GM19372 (cell line): ENCODE data around the gene BNIPL.

Experiments
- ATAC-seq: cut with Tn5 transposase; IDR thresholded peaks from one replicate; pipeline ENCODE4 v1.9.1; 2021; ENCODE audit warnings: mild to moderate bottlenecking, low read depth, moderate library complexity; ENCODE audit not compliant: unreplicated experiment

BNIPL gene

DNA sequence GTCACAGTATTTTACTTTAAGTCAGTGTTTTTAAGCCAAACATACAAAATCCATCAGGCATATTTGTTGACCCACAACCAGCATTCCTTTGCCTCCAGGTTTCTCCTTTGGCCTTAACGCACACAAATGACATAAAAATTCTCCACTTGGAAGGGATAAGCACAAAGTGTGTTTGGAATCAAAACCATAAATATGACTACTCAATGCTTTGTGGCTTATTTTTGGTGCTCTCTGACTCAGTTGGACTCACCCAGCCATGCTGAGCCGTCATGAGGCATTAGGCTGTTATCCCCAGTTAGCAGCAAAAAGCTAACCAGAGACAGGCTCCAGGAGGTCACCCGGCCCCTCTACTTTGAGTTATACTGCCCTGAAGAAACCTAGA, 27.2 kb upstream of the BNIPL start:
- no peak for ATAC-seq

DNA sequence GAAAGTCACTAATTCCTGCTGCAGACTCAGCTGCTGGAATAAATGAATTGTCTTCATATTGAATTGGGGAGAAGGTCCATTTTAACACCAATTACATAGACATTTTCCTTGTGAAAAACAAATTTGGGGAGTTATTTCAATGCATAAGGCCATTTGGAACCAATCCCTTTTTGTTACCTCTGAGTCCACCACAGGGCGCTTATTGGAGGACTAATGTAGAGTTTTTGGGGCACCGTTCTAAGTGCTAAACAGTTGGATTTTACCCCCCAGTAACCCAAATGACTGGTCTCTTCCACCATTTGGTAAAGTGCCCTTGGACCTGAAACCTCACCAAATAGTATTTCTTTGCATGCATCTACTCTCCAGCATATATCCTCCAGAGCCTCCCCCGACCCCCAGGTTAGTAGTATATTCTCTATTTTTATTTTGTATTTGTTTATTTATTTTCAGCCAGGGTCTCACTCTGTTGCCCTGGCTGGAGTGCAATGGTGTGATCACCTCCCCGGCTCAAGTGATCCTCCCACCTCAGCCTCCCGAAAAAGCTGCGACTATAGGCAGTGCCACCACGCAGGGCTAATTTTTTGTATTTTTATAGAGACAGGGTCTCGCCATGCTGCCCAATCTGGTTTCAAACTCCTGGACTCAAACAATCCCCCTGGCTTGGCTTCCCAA, 26.6 kb upstream of the BNIPL start:
- no peak for ATAC-seq

DNA sequence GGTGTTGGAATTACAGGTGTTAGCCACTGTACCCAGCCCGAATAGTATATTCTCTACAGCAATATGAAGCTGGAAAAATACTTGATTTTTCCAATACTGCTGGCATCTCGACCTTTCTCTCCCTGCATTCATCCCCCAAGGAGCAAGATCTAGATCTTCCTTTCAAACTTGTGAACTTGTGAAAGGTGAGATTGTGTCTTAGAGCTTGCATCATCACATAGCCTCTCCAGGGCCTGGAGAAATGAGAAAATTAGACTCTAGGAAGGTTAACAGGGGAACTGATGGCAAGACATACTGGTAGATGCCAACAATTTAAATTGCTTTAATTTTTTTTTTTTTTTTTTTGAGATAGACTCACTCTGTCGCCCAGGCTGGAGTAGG, 26.1 kb upstream of the BNIPL start:
- no peak for ATAC-seq

GRCh38 chr1:151011154-151011850, 25.1 kb upstream of the BNIPL start:
- no peak for ATAC-seq

GRCh38 chr1:151012684-151013471, 23.5 kb upstream of the BNIPL start:
- ATAC-seq = no peak

DNA sequence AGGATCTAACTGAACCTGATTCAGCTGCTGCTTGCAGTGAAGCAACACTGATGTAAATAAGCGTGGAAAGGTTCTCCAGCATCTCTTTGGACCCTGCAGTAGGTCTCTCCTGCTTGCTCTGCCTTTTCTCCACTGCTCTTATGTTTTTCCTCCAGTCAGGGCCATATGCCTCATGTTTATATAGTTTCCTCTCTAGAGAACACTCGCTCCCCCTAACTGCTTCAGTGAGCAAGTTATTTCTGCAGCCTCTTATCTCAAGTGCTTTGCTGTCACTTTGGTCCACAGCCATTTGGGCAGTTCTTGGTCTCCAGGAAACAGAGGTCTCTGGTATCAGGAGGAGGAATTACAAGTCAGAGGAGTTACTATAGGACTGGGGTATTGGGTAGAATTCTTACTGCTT, 22.9 kb upstream of the BNIPL start:
- ATAC-seq = no peak

GRCh38 chr1:151024540-151025146, 11.7 kb upstream of the BNIPL start:
- ATAC-seq = no peak

DNA sequence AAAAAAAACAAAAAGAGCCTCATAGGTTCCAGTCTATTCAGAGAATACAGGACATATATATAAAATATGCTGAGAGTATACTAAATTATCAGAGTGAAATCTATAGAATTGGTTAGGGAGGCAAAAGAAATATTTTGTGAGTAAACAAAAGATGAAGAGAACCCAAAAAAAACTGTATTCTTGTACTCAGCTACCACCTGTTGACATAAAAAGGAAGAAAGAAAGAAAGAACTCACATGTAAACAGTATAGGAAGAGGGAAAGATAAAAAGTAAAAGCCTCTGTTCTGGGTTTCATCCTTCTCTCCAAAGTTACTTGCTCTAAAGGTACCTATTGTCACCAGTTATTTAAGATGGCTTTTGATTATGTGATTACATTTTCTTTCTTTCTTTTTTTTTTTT, 9.9 kb upstream of the BNIPL start:
- ATAC-seq = no peak

DNA sequence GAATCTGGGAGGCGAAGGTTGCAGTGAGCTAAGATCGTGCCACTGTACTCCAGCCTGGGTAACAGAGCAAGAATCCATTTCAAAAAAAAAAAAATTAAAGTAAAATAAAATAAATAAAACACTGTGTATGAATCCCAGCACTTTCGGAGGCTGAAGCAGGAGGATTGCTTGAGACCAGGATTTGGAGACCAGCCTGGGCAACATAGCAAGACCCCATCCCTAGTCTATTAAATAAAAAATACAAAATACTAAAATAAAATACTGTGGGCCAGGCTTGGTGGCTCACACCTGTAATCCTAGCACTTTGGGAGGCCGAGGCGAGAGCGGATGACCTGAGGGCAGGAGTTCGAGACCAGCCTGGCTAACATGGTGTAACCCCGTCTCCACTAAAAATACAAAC, 4.2 kb upstream of the BNIPL start:
- ATAC-seq = no peak

GRCh38 chr1:151035167-151035566, 1.2 kb upstream of the BNIPL start:
- no peak for ATAC-seq

- no peak for ATAC-seq
Observed at GRCh38 chr1:151037032-151037431, 646 bp downstream of the BNIPL start.

- no peak for ATAC-seq
Observed at GRCh38 chr1:151039521-151039920, 3.1 kb downstream of the BNIPL start.

- no peak for ATAC-seq
Observed at GRCh38 chr1:151043163-151043562, 6.8 kb downstream of the BNIPL start.

DNA sequence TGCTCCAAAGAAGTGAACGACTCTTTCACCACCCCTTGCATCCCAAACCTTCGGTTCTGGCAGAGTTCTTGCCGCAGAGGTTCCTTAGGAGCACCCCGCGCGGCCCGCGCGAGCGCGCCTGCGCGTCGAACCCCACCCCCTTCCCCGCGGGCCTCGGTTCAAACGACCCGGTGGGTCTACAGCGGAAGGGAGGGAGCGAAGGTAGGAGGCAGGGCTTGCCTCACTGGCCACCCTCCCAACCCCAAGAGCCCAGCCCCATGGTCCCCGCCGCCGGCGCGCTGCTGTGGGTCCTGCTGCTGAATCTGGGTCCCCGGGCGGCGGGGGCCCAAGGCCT, 11.2 kb downstream of the BNIPL start, which contains the start of gene C1orf56:
TSS of gene C1orf56 (plus strand) at position 161 of the 334 bp plus-strand sequence. CDS start at position 258, 97 bp downstream.
- ATAC-seq = no peak

GRCh38 chr1:151047925-151048644, 11.7 kb downstream of the BNIPL start:
- no peak for ATAC-seq

DNA sequence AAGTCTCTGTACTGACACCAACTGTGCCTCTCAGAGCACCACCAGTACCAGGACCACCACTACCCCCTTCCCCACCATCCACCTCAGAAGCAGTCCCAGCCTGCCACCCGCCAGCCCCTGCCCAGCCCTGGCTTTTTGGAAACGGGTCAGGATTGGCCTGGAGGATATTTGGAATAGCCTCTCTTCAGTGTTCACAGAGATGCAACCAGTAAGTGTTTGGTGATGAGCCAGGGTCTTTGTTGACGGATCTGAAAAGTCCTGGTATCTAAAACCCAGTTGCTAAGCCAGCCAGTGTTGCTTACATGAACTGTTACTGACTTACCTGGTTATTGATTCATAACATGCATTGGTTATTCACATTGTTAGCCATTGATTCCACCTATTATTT, 12.3 kb downstream of the BNIPL start:
- no peak for ATAC-seq

- ATAC-seq = no peak
Observed at GRCh38 chr1:151049458-151049857, 13.1 kb downstream of the BNIPL start.

- no peak for ATAC-seq
Observed at GRCh38 chr1:151050051-151050688, 13.8 kb downstream of the BNIPL start.

- ATAC-seq = no peak
Observed at GRCh38 chr1:151051356-151052009, 15.1 kb downstream of the BNIPL start.
